ENCODE measurements around the gene AK9. TPM values are rescaled to one million over a fixed set of nuclear protein-coding genes. Genes with fewer than 3 reads are reported as not detected.
"Not testable (repeated sequence)": the region's sequence is repeated elsewhere in the genome, so short reads cannot be mapped to it uniquely, and the experiment has no call there.

AK9 gene
- total RNA-seq, 2 donors from 2014 or later, result 8.1 to 9.9 TPM

GRCh38 chr6:109653264-109653663 is 37.7 kb downstream of the AK9 start:
- intact Hi-C loops (cut with DNase I), result no loop called here
- no peak for DNase-seq (ENCODE audit: low spot score)

GRCh38 chr6:109644131-109644530 is 46.9 kb downstream of the AK9 start:
- no peak for DNase-seq (ENCODE audit: low spot score)
- intact Hi-C loops (cut with DNase I), result no loop called here

GRCh38 chr6:109632405-109632804 is 58.6 kb downstream of the AK9 start:
- intact Hi-C loops (cut with DNase I), result no loop called here

GRCh38 chr6:109631403-109631802 is 59.6 kb downstream of the AK9 start:
- intact Hi-C loops (cut with DNase I), result no loop called here
- no peak for DNase-seq (ENCODE audit: low spot score)

More at GRCh38 chr6:109632405-109632804, 58.6 kb downstream of the AK9 start:
- DNase-seq (ENCODE audit: low spot score), result no peak

- intact Hi-C loops (cut with DNase I), result no loop called here
- DNase-seq (ENCODE audit: low spot score), result no peak
Measured at GRCh38 chr6:109628158-109629000, 62.6 kb downstream of the AK9 start.

- intact Hi-C loops (cut with DNase I), result no loop called here
- DNase-seq (ENCODE audit: low spot score), result no peak
Measured at GRCh38 chr6:109626311-109626710, 64.7 kb downstream of the AK9 start.

GRCh38 chr6:109625199-109625598 is 65.8 kb downstream of the AK9 start:
- intact Hi-C loops (cut with DNase I), result no loop called here
- no peak for DNase-seq (ENCODE audit: low spot score)

- no peak for DNase-seq (ENCODE audit: low spot score)
- intact Hi-C loops (cut with DNase I), result no loop called here
Measured at GRCh38 chr6:109623288-109623687, 67.7 kb downstream of the AK9 start.

GRCh38 chr6:109612268-109612667 is 78.7 kb downstream of the AK9 start:
- intact Hi-C loops (cut with DNase I), result no loop called here
- no peak for DNase-seq (ENCODE audit: low spot score)

- no peak for DNase-seq (ENCODE audit: low spot score)
- intact Hi-C loops (cut with DNase I), result no loop called here
Measured at GRCh38 chr6:109611502-109611901, 79.5 kb downstream of the AK9 start.

- intact Hi-C loops (cut with DNase I), result no loop called here
- no peak for DNase-seq (ENCODE audit: low spot score)
Measured at GRCh38 chr6:109610590-109610989, 80.4 kb downstream of the AK9 start.

- intact Hi-C loops (cut with DNase I), result no loop called here
- no peak for DNase-seq (ENCODE audit: low spot score)
Measured at GRCh38 chr6:109609737-109610136, 81.3 kb downstream of the AK9 start.

GRCh38 chr6:109606359-109606758 is 84.6 kb downstream of the AK9 start:
- intact Hi-C loops (cut with DNase I), result no loop called here
- no peak for DNase-seq (ENCODE audit: low spot score)

- intact Hi-C loops (cut with DNase I), result no loop called here
- no peak for DNase-seq (ENCODE audit: low spot score)
Measured at GRCh38 chr6:109595998-109596397, 95.0 kb downstream of the AK9 start.

GRCh38 chr6:109580519-109580918 is 110.5 kb downstream of the AK9 start:
- DNase-seq (ENCODE audit: low spot score), result no peak

GRCh38 chr6:109579361-109579760 is 111.6 kb downstream of the AK9 start:
- no peak for DNase-seq (ENCODE audit: low spot score)
- intact Hi-C loops (cut with DNase I), result no loop called here

More at GRCh38 chr6:109580519-109580918, 110.5 kb downstream of the AK9 start:
- intact Hi-C loops (cut with DNase I), result no loop called here

GRCh38 chr6:109569901-109570300 is 121.1 kb downstream of the AK9 start:
- intact Hi-C loops (cut with DNase I); DNase-seq (ENCODE audit: low spot score): not testable (repeated sequence)

GRCh38 chr6:109561844-109562243 is 129.2 kb downstream of the AK9 start:
- no peak for DNase-seq (ENCODE audit: low spot score)
- intact Hi-C loops (cut with DNase I), result no loop called here

- DNase-seq (ENCODE audit: low spot score), result no peak
- intact Hi-C loops (cut with DNase I), result no loop called here
Measured at GRCh38 chr6:109531446-109531845, 159.6 kb downstream of the AK9 start.

- no peak for DNase-seq (ENCODE audit: low spot score)
- intact Hi-C loops (cut with DNase I), result no loop called here
Measured at GRCh38 chr6:109527989-109528388, 163.0 kb downstream of the AK9 start.

GRCh38 chr6:109526905-109527628 is 163.9 kb downstream of the AK9 start:
- DNase-seq (ENCODE audit: low spot score), result peak; percentile 67

More at GRCh38 chr6:109526905-109527628, 163.9 kb downstream of the AK9 start:
- intact Hi-C loops (cut with DNase I), result no loop called here
